ENCODE measurements around the gene CTXND1. TPM values are rescaled to one million over a fixed set of nuclear protein-coding genes. Genes with fewer than 3 reads are reported as not detected.

Gene CTXND1
- polyA plus RNA-seq, 3 donors: not detected

GRCh38 chr15:80231371-80231770, 20.6 kb downstream of the CTXND1 start:
- Histone ChIP-seq H3K9ac (ENCODE audit: insufficient read depth, low read length, poor library complexity, severe bottlenecking) (no peak overlapping the region), H2AFZ (ENCODE audit: insufficient read depth, low read depth, low read length, poor library complexity, severe bottlenecking) (no peak overlapping the region), H3K9me3 (replicated peaks in 1 of 2; ENCODE audit: control insufficient read depth in 1 of 2, insufficient read depth in 1 of 2, low read length in 2 of 2) (no peaks in the 10 kb centered on the region), H3K36me3 (replicated peaks in 1 of 2; ENCODE audit: control insufficient read depth in 1 of 2, insufficient read depth in 2 of 2, low read length in 2 of 2) (no peaks in the 10 kb centered on the region), H3K79me2 (ENCODE audit: insufficient read depth, low read length) (no peaks in the 10 kb centered on the region), H4K20me1 (ENCODE audit: insufficient read depth, low read length) (no peaks in the 10 kb centered on the region), H3K4me2 (replicated peaks; ENCODE audit: extremely low read depth, low read length, poor library complexity, severe bottlenecking) (no peak overlapping the region), H3K27ac (ENCODE audit: low read depth in 1 of 2, low read length in 2 of 2) (no peak overlapping the region), H3K4me1 (ENCODE audit: control insufficient read depth in 1 of 2, insufficient read depth in 2 of 2, low read length in 2 of 2) (no peaks in the 10 kb centered on the region), H3K4me3 (replicated peaks in 1 of 3; ENCODE audit: low read depth in 2 of 3, low read length in 3 of 3) (no peak overlapping the region), H3K27me3 (ENCODE audit: control insufficient read depth in 2 of 2, insufficient read depth in 2 of 2, low read length in 2 of 2) (peaks cover 0 to 2% of the 10 kb centered on the region in 2 donors)
- Mint-ChIP-seq H3K27me3 (ENCODE audit: low read depth in 3 of 3) (peaks cover 10 to 26% (median 11%) of the 10 kb centered on the region in 3 donors), H3K9me3 (peaks cover 0 to 4% (median 0%) of the 10 kb centered on the region in 7 donors), H3K4me3 (no peak overlapping the region), H3K36me3 (no peaks in the 10 kb centered on the region), H3K27ac (no peak overlapping the region), H3K4me1 (no peaks in the 10 kb centered on the region)
- TF ChIP-seq CTCF (IDR thresholded peaks at IDR 0.05): no peak
- no peak for DNase-seq
- no CpG with 5 or more reads among the region's 2 CpGs for WGBS (ENCODE audit: insufficient coverage)
- intact Hi-C loops (cut with micrococcal nuclease): loop anchor here in 1 of 2 donors (5.0 kb wide), 1 partner anchor 849 kb away; no protein-coding TSS in a partner anchor

- Histone ChIP-seq H3K27me3 (ENCODE audit: control insufficient read depth in 2 of 2, insufficient read depth in 2 of 2, low read length in 2 of 2) (peaks cover 0 to 5% of the 10 kb centered on the region in 2 donors), H3K27ac (ENCODE audit: low read depth in 1 of 2, low read length in 2 of 2) (no peak overlapping the region), H3K36me3 (replicated peaks in 1 of 2; ENCODE audit: control insufficient read depth in 1 of 2, insufficient read depth in 2 of 2, low read length in 2 of 2) (no peaks in the 10 kb centered on the region), H3K4me3 (replicated peaks in 1 of 3; ENCODE audit: low read depth in 2 of 3, low read length in 3 of 3) (no peak overlapping the region), H2AFZ (ENCODE audit: insufficient read depth, low read depth, low read length, poor library complexity, severe bottlenecking) (no peak overlapping the region), H3K4me1 (ENCODE audit: control insufficient read depth in 1 of 2, insufficient read depth in 2 of 2, low read length in 2 of 2) (no peaks in the 10 kb centered on the region), H3K4me2 (replicated peaks; ENCODE audit: extremely low read depth, low read length, poor library complexity, severe bottlenecking) (no peak overlapping the region), H4K20me1 (ENCODE audit: insufficient read depth, low read length) (no peaks in the 10 kb centered on the region), H3K9me3 (replicated peaks in 1 of 2; ENCODE audit: control insufficient read depth in 1 of 2, insufficient read depth in 1 of 2, low read length in 2 of 2) (no peaks in the 10 kb centered on the region), H3K9ac (ENCODE audit: insufficient read depth, low read length, poor library complexity, severe bottlenecking) (no peak overlapping the region), H3K79me2 (ENCODE audit: insufficient read depth, low read length) (no peaks in the 10 kb centered on the region)
- intact Hi-C loops (cut with micrococcal nuclease): no loop called here
- peaks cover 0 to 8% (median 0%) of the 10 kb centered on the region in 7 donors for H3K9me3 Mint-ChIP-seq
- no peak for TF ChIP-seq CTCF (IDR thresholded peaks at IDR 0.05)
- DNase-seq: no peak
- H3K4me3 Mint-ChIP-seq: no peak overlapping the region
- peaks cover 11 to 17% (median 12%) of the 10 kb centered on the region in 3 donors for H3K27me3 Mint-ChIP-seq (ENCODE audit: low read depth in 3 of 3)
- no peak overlapping the region for H3K27ac Mint-ChIP-seq
- H3K36me3 Mint-ChIP-seq: no peaks in the 10 kb centered on the region
- 89% methylated on average over 3 of the region's 7 CpGs for WGBS (ENCODE audit: insufficient coverage)
- no peaks in the 10 kb centered on the region for H3K4me1 Mint-ChIP-seq
Observed at GRCh38 chr15:80228959-80229610, 22.9 kb downstream of the CTXND1 start.
